Kasumi-1 (cell line): Measurements from ENCODE around the gene RASAL2.
"Not testable (repeated sequence)": the region's sequence is repeated elsewhere in the genome, so short reads cannot be mapped to it uniquely, and the experiment has no call there.

Source experiments
- DNase-seq, 2 experiments: peaks; one replicate each; lab custom pipeline; 2025; lab: John Stamatoyannopoulos, UW

The RASAL2 gene

DNA sequence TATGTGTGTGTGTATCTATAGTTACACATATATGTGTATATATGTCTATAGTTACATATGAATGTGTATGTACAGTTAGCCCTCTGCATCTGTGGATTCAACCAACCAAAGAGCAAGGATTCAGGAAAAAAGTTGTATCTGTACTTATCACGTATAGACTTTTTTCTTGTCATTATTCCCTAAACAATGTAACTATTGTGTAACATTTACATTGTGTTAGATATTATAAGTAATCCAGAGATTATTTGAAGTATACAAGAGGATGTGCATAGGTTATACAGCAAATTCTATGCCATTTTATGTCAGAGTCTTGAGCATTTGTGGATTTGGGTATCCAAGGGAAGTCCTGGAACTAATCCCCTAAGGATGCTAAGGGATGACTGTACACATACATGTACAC lies 71.3 kb downstream of the RASAL2 start:
- DNase-seq, result no peak

DNA sequence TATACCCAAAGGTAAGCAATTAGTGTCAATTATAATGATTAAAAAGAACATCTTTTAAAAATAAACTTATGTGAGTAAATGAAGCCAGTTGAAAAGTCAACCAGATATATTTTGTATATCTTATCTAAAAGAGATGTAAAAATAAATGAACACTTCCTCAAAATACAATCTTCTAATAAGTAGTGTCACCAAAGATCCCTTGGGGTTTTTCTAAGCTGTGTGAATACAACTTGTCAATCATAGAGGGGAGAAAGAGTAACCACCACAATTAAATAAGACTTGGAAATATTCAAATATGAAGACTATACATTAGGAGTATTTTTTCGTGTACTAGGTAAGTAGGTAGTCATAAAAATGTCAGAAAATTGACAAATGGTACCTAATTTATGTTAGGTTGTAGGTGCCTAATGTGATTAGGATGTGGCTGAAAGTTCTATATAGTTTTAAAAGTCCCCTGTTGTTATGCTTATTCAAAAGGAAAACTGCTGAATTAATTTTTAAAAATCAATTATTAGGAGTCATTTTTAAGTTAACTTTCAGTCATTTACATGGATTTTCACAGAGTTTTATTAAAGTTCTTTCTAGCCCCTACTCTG lies 72.6 kb downstream of the RASAL2 start:
- DNase-seq, result no peak

DNA sequence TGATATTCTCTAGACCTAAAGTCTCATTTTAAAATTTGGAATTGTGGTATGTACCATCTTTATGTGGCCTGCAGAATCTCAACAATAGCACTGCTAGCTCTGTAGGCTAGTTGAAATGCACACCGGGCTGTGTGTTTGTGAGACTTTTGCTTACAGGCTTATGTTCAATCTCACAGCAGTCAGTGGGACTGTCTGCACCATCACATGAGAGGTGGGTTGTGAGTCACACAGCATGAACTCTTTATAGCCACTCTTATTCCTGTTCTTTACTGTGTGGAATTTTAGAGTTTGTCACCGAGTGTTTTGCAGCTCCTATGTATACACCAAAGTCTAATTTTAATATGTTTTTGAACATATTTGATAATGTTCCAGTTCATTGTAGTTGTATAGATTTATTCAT lies 74.6 kb downstream of the RASAL2 start:
- no peak for DNase-seq

DNA sequence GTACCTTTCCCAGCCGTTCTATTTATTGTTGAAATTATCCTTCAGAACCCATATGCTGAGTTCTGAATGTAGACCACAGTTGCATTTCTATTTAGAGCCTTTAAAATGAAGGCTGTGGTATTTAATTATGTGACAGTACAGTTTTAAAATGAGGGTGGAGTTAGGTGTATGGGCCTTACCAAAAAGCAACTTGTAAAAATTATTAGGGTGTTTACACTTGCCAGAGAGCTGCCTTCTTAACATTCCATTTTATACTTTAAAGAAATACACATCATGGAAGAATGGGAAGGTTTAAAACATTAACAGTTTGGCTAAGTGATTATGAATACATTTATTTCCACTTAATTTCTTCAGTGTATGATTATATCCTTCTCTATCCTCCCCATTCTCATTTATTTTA lies 75.7 kb downstream of the RASAL2 start:
- no peak for DNase-seq

DNA sequence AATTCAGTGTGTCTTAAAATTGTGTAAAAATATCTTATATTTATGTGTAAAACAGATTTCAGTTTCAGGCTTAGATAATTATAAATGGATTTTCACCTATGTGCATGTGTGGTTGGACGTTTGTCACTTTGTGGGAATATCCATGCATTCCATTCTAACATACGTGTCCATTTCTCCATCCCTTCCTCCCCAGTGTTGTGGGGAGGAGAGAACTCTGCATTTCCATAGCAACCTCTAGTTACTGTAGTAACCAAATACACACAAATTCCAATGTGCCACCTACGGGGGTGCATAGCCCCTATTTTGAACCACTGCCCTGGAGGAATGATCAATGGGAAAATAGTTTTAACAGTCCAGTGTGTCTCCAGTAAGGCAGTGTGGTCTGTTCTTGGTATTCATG lies 79.0 kb downstream of the RASAL2 start:
- DNase-seq, result no peak

DNA sequence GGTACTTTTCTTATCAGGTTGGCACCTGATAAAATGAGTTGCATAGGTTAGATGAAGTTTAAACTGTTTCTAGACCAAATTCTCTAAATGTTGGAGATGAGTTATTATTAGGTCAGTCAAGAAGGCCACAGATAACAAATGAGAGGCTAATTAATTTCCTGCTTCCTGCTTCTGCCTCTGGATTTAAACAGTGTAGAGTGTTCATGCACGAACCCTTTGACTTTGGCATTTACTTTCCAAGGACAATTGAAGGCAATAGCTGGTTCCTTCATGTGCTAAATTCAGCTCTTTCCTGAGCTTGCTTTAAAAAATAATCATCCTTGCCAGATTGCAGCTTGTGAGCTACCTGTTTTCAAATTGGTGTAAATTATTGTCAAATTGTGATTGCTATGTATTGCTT lies 80.6 kb downstream of the RASAL2 start:
- DNase-seq, result no peak

DNA sequence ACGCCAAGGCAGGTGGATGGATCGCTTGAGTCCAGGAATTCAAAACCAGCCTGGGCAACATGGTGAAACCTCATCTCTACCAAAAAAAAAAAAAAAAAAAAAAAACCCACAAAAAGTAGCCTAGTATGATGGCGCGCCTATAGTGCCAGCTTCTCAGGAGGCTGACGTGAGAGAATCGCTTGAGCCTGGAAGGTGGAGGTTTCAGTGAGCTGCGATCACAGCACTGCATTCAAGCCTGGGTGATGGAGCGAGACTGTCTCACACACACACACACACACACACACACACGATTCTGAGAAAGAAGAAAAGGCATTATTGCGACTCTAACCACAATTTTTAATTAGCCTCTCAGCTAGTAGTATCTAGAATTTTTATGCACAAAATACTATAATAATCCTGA lies 86.5 kb downstream of the RASAL2 start:
- DNase-seq, result no peak

DNA sequence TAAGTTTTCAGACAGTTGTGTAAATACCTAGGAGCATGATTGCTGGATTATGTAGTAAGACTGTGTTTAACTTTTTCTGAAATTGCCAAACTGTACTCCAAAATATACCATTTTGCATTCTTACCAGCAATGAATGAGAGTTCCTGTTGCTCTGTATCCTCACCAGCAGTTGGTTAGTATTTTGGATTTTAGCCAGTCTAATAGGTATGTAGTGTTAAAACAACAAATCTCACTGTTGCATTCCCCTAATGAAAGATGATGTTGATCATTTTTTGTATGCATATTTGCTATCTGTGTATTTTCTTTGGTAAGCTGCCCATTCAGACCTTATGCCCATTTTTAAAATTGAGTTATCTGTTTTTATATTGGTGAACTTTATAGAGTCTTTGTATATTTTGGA lies 89.9 kb downstream of the RASAL2 start:
- DNase-seq, result no peak

DNA sequence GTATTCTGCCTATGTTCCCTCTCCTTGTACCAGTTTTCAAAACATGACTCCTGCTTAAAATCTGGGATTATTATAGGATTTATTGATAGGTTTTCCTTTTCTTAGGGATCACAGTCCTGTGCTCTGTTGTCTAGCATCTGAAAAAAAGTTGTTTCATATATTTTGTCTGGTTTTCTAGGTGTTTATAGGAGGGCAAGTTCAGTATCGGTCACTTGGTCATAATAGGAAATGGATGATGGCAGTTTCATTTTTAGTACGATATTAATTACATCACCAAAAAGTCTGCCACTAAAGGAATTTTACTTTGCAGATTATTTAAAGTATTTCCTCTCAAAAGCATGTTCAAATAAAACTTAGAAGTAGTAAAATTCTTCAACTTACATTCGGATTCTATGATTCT lies 94.4 kb downstream of the RASAL2 start:
- no peak for DNase-seq

DNA sequence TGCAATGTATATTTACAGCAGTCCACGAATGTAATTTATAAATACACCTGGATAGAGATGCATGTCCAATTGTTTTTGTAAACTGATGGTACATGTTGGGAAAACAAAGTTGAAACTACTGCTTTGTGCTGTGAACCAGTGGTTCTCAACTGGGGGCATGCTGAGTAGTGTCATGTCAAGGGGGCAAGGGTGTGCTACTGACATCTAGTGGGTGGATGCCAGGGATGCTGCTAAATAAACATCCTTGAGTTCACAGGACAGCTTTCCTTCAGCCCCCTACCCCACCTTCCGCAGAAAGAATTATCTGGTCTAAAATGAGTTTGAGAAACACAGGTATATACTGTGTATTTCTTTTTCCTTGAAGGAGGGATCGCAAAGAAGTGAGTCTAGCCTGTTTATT lies 95.9 kb downstream of the RASAL2 start:
- DNase-seq, result peak; percentile 65 to 81

DNA sequence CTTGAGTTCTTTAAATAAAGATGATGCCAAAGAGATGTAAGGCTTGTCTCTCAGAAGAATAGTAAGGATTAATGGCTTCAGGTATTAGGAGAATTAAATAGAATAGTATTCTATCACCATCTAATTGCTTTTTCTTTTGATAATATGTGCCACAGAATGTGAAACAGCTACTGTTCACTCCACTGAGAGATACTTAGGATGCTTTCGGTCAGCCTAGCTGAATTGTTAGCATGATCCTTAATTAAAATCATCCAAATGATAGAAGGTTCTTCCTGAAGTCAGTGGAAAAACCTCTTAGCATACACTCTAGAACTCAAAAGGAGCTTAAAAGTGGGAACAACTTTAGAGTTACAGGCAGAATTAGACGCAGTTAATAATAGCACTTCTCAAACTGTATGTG lies 97.0 kb downstream of the RASAL2 start:
- DNase-seq, result no peak

DNA sequence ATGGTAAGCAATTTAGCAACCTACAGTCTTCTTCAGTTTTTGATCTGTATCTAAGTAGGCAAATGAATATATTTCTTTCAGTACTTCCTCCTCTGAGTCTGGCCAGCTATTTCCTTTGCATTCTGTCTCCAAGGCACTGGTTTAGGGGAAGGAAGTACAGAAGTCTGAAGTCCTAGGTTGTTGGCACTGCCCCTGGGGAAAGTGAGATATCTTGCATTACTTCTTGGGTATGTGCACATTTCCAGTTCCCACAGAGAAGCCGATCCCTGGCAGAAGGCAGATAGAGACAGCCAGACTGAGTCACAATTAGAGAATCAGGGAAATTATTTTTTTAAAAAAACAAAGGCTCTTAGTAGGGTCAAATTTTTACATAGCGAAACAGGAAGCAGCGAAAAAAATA lies 98.8 kb downstream of the RASAL2 start:
- DNase-seq, result peak; percentile 98

DNA sequence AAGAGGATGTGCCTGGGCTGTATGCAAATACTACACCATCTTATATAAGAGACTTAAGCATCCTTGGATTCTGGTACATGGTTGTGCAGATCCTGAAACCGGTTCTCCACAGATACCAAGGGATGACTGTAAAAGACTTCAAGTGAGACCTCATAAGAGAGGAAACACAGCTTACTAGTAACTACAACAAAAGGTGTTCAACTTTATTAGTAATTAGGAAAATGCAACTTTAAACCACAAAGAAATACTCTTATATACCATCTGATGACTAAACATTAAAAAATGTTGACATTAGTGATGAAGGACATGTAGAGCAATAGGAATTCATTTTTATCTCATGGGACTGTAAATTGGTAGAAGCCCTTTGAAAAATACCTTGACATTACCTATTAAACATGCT lies 102.7 kb downstream of the RASAL2 start:
- no peak for DNase-seq

DNA sequence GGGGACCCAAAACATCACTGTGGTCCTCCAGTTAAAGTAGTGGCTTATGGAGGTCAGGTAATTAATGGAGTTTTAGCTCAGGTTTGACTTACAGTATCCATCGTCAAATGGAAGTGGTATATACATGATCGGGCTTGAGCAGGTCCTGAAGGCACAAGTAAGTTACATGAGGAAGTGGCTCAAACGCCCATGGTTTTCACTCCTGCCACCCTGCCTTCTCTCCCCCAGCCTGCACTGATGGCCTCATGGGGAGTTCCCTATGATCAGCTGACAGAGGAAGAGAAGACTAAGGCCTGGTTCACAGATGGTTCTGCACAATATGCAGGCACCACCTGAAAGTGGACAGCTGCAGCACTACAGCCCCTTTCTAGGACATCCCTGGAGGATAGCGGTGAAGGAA lies 108.2 kb downstream of the RASAL2 start:
- DNase-seq, result not testable (repeated sequence)

DNA sequence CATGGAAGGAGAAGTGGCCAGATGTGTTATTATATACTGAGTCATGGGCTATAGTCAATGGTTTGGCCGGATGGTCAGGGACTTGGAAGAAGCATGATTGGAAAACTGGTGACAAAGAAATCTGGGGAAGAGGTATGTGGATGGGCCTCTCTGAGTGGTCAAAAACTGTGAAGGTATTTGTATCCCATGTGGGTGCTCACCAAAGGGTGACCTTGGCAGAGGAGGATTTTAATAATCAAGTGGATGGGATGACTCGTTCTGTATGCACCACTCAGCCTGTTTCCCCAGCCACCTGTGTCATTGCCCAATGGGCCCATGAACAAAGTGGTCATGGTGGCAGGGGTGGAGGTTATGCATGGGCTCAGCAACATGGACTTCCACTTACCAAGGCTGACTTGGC lies 108.6 kb downstream of the RASAL2 start:
- DNase-seq, result not testable (repeated sequence)

DNA sequence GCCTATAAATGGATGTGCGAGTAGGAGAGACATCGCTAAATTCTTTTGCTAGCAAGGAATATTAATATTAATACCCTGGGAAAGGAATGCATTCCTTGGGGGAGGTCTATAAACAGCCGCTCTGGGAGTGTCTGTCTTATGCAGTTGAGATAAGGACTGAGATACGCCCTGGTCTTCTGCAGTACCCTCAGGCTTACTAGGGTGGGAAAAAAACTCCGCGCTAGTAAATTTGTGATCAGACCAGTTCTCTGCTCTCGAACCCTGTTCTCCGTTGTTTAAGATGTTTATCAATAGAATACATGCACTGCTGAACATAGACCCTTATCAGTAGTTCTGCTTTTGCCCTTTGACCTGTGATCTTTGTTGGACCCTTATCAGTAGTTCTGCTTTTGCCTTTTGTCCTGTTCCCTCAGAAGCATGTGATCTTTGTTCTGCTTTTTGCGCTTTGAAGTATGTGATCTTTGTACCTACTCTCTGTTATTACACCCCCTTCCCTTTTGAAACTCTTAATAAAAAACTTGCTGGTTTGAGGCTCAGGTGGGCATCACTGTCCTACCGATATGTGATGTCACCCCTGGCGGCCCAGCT lies 114.5 kb downstream of the RASAL2 start:
- not testable (repeated sequence) for DNase-seq

DNA sequence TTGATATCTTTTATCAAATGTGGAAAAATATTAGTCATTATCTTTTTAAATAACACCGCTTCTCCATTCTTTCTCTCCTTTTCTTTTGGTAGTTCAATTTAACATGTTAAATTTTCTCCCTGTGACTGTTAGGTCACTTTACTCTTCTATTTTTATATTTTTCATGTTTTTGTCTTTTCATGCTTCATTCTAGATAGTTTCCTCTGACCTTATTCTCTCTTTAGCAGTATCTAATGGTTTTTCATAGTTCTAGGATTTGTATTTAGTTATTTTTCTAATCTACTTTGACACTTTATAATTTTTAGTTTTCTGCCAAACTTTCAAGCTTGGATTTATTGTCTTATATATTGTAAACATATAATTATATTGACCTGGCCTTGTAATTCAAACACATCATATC lies 116.0 kb downstream of the RASAL2 start:
- no peak for DNase-seq

DNA sequence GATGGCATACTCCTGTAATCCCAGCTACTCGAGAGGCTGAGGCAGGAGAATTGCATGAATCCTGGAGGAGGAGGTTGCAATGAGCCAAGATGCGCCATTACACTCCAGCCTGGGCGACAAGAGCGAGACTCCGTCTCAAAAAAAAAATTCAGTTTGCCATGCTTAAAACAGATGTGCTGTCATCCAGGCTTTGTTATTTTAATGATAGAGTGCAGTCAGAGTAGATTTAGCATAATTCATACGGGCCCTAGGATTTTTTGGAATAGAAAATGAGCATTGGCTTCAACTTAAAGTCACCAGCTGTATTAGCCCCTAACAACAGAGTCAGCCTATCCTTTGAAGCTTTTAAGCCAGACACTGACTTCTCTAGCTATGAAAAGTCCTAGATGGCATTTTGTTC lies 124.6 kb downstream of the RASAL2 start:
- no peak for DNase-seq

DNA sequence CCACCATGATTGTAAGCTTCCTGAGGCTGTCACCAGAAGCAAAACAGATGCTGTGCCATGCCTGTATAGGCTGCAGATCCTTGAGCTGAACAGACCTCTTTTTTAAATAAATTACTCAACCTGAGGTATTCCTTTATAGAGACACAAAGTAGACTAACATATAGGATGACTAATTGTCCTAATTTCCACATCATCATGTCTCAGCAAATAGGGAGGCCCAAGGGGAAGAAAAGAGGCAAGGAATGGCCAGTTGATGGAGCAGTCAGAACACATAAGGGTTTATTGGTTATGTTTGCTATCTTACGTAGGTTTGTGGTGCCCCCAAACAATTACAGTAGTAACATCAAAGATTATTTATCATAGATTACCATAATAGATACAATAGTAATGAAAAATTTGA lies 126.2 kb downstream of the RASAL2 start:
- no peak for DNase-seq

DNA sequence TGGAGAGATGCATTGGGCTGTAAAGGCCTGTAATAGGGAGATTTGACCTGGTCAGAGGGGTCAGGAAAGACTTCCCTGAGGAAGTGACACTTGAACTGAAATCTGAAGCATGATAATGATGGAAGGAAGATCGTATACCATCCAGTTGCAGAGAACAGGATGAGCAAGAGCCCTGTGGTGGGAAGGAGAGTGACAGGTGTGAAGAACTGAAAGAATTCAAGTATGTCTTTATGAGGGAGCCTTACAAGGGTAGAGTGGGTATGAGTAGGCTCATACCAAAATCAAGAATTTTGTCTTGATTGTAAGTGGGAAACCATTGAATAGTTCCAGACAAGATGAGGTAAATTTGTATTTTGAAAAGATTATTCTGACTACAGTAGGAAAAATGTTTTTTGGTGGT lies 129.4 kb downstream of the RASAL2 start:
- no peak for DNase-seq

DNA sequence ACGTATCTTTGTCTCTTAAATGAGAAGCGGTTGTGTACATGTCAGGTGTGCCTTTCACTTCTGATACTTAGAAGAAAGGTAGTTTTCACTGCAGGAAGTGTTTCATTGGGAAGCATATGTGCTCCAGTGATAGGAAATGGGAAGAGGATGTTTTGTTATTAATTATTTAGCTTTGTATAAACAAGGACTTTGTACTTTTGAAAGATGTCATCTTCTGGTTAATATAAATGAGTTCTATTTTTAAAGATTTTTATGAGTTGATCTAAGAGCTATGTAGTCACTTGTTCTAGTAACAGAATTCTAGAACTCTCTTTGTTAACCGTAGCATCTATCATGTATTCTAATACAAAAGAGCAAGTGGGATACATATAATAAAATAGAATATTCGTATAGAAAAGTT lies 130.5 kb downstream of the RASAL2 start:
- no peak for DNase-seq

DNA sequence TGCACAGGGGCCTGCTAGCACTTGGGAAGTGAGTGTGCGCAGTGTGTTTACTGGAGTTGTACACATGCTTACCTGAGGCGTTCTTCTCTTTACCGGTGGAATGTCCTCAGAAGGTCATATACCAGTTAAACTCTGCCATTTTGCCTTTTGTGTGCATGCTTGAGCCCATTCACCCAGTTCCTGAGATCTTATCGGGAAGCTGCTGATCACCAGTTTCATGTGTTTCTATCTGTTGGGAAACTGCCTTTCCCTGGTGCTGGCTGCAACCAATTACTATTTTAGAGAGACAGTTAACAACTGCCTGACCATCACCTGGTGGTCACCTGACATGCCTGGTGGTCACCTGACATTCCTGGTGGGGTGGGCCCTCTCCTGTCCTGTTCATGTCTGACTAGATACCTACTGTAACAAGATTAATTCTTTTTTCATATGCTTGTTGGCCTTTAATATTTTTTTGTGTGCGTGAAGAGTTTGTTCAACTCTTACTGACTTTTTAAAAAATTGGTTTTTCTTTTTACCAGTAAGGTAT lies 137.0 kb downstream of the RASAL2 start:
- no peak for DNase-seq

DNA sequence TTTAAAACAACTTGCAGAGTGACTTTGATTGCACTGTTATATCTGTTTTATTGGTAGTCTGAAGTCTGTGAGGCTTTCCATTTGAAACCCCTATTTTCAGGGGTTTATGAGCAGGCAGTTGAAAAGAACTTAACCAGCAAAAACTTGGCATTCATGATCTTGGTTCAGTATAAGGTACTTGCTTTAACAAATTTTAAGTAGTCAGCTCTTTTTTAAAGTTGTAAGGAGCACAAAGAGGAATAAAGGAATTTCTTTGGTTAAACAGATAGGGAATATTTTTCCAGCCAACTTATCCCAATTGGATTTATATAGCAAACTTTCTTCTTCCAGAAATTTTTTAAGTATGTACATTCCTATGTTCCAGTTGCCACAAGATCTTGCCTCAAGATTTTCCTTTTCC lies 138.2 kb downstream of the RASAL2 start:
- DNase-seq, result no peak

DNA sequence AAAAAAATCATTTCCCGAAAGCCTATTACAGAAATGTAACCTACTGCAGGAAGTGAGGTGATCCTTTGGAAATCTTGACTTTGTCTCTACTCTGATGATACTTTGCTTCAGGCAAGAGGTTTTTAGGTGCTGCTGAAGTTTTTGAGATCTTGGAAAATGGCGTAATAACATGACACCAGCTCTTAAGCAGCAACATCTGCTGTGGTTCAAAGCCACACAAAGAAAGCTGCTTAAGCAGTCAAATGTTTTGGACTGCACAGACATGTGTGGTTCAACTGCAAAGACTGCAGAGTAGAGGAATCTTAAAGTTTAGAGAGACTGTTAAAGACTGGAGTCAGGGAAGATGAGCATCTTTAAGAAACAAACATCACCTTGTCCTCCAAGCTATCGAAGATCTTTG lies 139.0 kb downstream of the RASAL2 start:
- no peak for DNase-seq
